Measurements from ENCODE around the gene IRX2. TPM values are rescaled to one million over a fixed set of nuclear protein-coding genes. Genes with fewer than 3 reads are reported as not detected.

IRX2 gene
- total RNA-seq, 1 donor from 2014 or later, result 56.4 TPM

DNA sequence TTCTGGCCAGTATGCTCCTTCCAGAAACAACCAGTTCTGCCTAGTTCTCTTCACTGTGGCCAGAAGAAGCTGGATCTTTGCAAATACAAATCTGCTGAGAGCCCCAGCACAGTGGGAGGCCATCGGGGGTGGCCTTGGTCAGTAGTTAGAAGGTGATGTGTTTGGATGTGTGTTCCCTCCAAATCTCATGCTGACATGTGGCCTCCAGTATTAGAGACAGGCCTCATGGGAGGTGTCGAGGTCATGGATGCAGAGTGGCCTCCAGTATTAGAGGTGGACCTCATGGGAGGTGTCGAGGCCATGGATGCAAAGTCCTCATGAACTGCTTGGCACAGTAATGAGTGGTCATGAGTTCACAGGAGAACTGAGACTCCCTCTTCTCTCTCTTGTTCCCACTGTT, 7.6 kb upstream of the IRX2 start:
- H3K27ac ChIP-seq, result no peak overlapping the region
- peaks cover 71% of the 10 kb centered on the region for H3K27me3 ChIP-seq
- peaks cover 5% of the 10 kb centered on the region for H3K4me1 ChIP-seq
- H3K4me3 ChIP-seq, result no peak overlapping the region
- intact Hi-C loops (cut with DNase I), result no loop called here
- DNase-seq (no peak), ATAC-seq (no peak)
- no peaks in the 10 kb centered on the region for H3K36me3 ChIP-seq
- H3K9me3 ChIP-seq, result no peaks in the 10 kb centered on the region
- TF ChIP-seq, protein P1, sequence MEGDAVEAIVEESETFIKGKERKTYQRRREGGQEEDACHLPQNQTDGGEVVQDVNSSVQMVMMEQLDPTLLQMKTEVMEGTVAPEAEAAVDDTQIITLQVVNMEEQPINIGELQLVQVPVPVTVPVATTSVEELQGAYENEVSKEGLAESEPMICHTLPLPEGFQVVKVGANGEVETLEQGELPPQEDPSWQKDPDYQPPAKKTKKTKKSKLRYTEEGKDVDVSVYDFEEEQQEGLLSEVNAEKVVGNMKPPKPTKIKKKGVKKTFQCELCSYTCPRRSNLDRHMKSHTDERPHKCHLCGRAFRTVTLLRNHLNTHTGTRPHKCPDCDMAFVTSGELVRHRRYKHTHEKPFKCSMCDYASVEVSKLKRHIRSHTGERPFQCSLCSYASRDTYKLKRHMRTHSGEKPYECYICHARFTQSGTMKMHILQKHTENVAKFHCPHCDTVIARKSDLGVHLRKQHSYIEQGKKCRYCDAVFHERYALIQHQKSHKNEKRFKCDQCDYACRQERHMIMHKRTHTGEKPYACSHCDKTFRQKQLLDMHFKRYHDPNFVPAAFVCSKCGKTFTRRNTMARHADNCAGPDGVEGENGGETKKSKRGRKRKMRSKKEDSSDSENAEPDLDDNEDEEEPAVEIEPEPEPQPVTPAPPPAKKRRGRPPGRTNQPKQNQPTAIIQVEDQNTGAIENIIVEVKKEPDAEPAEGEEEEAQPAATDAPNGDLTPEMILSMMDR (IDR thresholded peaks at IDR 0.05), result no peak

DNA sequence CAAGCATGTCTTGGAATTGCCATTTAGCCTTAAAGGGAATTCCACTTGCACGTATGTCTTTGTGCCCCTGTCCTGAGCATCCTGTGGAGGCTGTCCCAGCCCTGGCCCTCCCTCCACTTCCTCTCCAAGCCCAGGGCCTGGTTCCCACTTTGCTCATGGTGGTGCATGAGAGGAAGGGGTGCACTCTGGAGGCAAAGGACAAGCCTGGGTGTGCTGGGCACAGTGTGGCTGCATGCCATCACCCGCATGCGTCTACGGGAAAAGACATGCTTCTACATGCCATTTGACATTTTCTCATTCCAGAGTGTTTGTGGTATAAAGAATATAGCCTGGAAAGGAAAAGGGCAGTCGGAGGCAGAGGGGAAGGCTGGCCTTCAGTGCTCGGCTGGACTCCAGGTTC, 7.2 kb upstream of the IRX2 start:
- DNase-seq (no peak), ATAC-seq (no peak)
- Histone ChIP-seq H3K36me3 (no peaks in the 10 kb centered on the region), H3K27ac (no peak overlapping the region), H3K4me3 (no peak overlapping the region), H3K27me3 (peaks cover 74% of the 10 kb centered on the region), H3K9me3 (no peaks in the 10 kb centered on the region), H3K4me1 (peaks cover 5% of the 10 kb centered on the region)
- intact Hi-C loops (cut with DNase I), result no loop called here
- TF ChIP-seq, protein P1 (IDR thresholded peaks at IDR 0.05), result no peak

DNA sequence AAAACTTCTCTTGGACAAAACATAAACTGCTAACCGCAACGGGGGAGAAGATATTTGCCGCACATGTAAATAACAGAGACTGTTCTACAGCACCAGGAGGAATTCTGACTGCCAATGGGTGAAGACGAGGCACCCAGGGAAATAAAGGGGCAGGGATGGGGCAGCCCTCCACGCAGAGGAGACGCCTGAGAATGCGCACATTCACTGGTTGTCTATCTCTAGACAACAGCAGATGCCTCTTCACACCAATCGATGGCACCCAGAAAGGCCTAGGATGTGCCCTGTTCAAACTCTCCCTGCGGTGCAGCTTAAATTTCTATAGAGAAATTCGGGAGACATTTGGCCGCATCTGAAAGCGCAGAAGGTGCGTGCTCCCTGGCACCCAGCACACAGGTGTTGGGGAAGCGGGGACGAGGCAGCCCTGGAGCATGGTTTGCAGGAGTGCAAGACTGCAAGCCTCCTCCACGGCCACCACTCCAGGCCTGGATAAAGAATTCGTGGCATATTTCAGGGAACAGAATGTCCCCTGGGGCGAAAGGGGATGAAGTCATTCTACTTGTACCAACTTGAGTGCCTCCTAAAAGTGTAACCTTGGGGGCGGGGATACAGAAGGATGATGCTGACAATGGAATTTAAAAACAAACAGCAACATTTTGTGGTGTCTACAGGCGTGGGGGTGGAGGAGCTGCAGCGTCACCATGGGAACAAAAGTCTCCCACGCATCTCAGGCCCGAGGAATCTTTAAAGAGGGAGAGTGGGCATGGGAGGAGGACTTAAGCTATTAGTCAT, 6.3 kb upstream of the IRX2 start:
- DNase-seq (peak; percentile 79), ATAC-seq (peak; percentile 72)
- Histone ChIP-seq H3K4me1 (peaks cover 5% of the 10 kb centered on the region), H3K36me3 (no peaks in the 10 kb centered on the region), H3K27ac (peak overlapping the region; percentile 88), H3K4me3 (no peak overlapping the region), H3K27me3 (peaks cover 82% of the 10 kb centered on the region), H3K9me3 (no peaks in the 10 kb centered on the region)
- intact Hi-C loops (cut with DNase I), result no loop called here
- TF ChIP-seq, protein P1 (IDR thresholded peaks at IDR 0.05), result no peak

DNA sequence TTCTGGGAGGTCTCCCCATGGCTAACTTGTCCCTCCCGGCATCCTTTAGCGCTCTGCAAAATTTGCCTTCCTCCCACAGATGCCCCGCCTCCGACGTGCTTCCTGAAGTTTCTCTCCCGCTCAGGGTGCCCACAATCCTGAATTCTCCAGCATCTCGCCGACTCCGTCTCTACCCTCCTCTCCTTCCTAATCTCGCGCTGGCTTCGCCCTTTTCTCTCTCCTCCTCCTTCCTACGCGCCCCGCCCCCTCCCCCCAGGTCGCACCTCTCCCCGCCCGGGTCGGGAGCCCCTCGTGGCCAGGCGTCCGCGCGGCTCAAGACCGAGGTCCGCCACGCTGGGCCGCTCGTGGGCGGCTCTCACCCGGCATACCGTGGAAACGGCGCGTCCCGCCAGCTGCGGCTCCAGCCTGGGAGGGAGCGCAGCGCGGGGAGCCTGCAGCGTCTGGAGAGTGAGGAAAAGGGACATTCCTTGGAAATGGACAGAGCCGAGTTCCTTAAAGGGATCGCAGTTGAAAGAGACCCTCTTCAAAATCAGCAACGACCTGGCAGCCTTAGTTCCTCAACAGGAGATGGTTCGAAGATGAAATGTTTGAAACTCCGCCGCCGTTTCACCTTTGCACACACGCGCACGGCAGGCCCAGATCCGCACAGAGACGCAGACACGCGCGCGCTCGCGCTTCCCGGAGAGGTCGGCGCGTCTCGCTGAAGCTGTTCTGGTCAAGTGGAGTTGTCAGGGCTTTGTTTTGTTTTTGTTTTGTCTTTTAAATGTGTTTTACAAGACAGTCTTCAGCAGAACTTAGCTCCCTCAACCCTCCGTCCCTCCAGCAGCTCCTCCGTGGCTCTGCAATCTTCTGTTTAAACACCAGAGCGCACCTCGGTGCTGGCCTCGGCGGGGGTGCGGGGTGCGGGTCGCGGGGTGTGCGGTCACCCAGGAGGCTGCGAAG, 5.0 kb upstream of the IRX2 start:
- ATAC-seq, result peak; percentile 53

DNA sequence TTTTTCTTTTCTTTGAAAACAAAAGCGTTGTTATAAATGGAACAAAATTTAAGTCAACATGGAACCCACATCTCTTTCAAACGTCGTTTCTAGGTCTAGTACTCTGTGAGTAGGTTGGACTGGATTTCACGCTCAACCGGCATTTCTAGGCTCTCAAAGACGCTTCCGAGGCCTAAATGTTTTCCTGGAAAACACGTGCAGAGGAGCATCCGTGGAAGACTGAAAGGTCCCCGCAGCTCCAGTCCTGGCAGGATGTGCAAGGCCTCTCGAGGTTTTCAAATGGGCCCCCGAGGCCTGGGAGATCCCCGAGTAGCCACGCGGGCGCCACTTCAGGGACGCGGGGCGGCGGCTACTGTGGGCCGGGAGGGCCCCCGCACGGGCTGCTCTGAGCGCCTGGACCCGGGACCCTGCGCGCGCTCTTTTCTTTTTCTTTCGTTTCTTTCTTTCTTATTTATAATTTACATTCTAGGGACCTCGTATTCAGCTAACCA, 4.2 kb upstream of the IRX2 start:
- TF ChIP-seq, protein P1 (IDR thresholded peaks at IDR 0.05), result no peak
- ATAC-seq, result no peak
- Histone ChIP-seq H3K9me3 (no peaks in the 10 kb centered on the region), H3K27me3 (peaks cover 82% of the 10 kb centered on the region), H3K4me3 (peak overlapping the region; percentile 42), H3K36me3 (no peaks in the 10 kb centered on the region), H3K27ac (peak overlapping the region; percentile 88), H3K4me1 (peaks cover 5% of the 10 kb centered on the region)
- intact Hi-C loops (cut with DNase I), result no loop called here
- no peak for DNase-seq

More for the DNA sequence above, 5.0 kb upstream of the IRX2 start:
- peak; percentile 90 for DNase-seq
- H3K4me3 ChIP-seq, result peak overlapping the region; percentile 42
- intact Hi-C loops (cut with DNase I), result no loop called here
- H3K4me1 ChIP-seq, result peaks cover 5% of the 10 kb centered on the region
- H3K27me3 ChIP-seq, result peaks cover 82% of the 10 kb centered on the region
- TF ChIP-seq, protein P1 (IDR thresholded peaks at IDR 0.05), result no peak
- H3K36me3 ChIP-seq, result no peaks in the 10 kb centered on the region
- no peaks in the 10 kb centered on the region for H3K9me3 ChIP-seq
- peak overlapping the region; percentile 88 for H3K27ac ChIP-seq
